GM19455 (cell line): Measurements from ENCODE around the gene FOXO3.

ENCODE experiments used
- ATAC-seq: cut with Tn5 transposase; IDR thresholded peaks from one replicate; pipeline ENCODE4 v1.9.1; 2021; ENCODE audit not compliant: unreplicated experiment

FOXO3 gene

DNA sequence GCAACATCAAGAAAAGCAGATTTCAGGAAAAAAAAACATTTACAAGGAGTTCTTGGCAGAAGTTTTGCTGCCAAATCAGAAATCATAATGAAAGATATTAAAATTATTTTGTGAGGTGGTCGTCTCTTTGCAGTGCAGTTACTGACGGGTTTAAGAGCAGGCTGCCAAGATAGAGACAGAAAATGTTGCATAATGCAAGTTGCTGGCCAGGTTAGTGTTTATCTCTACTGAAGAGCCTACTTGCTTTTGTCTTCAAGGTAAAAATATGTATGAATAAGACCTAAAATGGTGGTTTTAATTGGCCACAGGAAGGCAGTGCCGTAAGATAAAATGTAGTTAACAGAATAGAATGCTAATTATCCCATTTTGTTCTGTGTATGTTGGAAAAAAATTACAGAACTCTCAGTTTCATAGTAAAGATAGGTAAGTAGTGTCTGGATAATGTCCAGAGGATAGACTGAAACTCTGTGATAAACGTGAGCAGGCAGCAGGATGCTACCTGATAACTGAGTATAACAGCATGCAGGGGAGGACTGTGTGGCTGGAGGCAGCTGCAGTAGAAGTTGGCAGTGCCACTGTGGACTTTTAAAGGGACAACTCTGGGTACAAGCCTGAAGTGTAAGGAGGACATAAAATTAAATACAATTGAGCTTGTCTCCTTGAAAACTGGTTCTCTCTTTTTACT lies 13.9 kb downstream of the FOXO3 start:
- ATAC-seq, result no peak

DNA sequence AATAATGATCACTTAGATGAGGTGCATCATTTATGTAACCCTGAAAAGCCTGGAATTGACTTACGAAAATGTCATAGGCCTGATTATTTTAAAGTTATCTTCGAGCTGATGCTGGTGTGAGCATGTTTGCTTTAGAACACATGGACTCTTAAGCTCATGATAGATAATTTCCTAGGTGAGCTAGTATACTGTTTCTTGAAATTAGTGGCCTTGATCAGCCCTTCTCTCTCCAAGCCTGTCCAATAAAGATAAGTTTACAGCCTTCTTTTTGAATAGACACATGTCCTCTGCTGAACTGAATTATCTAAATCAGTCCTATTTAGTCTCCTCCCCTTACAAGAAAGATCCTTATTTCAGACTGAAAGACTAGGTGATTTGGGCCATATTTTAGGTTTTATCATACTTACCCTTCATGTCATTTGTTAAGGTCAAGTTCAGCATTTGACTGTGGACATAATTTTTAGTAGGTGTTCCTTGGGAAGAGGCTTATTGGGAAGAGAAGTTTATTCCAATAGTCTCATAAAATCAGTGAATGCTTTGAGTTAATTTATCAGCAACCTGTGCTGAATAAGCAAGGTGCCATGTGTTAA lies 15.3 kb downstream of the FOXO3 start:
- ATAC-seq, result no peak

DNA sequence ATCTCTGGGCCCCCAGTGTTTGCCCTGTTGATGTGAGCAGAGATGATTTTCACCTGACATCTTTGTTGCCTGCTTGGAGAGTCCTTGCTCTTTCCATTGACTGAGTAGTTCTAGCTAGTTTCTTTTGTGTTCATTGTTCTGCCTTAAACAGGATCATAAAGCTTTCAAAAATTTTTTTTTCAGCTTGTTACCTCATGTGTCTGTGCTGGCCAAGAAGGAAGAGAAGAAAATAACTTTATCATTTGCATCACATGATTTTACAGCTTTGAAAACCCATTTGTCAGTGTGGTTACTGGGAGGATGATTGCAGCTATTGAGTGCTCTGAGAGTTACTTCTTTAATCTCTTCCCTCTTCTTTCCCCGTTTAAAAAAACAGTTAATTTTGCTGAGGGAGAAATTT lies 16.0 kb downstream of the FOXO3 start:
- ATAC-seq, result no peak

DNA sequence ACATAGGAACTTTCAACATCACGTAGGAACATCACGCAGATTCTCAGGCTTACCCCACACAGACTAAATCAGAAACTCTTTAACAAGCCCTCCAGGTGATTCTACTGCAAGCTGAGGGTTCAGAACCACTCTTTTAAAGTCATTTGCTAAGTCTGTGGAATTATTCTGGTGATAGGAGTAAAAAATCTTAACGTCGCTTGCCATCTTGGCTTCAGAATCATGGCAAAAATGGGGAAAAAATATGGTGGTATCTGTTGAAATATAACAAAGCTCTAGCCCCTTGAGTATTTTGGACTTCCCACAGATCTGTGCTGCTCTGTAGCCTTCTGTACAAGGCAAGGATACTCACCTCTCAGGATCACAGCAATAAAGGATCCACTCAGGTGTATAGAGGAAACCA lies 17.4 kb downstream of the FOXO3 start:
- no peak for ATAC-seq

DNA sequence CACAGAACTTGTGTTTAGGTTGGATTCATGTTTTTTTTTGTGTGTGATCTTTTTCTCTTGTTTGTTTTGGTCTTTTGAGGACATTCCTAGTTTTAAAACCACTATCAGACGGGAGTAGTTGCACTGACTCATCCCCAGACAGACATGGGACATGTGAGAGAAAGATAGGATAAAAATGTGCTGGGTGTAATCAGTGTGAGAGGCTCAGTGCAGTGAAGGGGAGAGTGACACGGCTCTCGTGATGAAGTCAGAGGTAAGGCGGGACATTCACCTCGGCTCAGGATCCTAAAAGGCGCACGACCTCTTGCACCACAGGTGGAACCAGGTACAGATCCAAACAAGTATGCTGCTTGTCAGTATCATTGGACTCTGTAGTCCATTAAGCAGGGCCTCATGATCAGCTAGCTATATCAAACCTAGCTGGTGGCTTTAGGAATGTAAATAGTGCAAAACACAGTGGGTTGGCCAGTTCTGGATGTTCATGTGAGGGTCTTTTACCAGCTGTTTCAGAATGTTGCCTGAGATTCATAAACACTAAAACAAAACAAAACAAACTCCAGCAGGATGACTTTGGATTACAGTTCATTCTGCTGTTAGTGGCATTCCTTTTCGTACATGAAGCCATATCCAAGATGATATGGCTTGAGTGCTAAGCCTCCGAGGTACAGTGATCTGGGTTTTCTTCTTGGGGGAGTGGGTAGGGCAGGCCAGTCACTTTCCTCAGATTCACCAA lies 18.0 kb downstream of the FOXO3 start:
- no peak for ATAC-seq

DNA sequence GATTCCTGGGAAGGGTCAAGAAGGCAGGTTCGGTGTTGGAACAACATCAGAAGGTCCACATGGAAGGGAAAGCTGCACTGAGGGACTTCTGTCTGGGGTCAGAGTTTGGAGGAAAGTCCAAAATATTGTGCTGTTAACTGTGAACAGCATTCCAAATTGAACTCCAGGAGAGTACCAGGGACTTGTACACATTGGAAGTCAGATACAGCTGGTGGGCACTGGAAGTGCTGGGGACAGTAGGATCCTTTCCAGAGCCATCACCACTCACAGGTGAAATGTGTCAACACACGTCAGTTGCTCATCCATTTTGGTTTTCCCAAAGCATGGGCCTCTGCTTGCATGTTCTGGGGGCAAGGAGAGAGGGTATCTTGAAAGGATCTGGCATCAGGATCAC lies 18.6 kb downstream of the FOXO3 start:
- ATAC-seq, result no peak

DNA sequence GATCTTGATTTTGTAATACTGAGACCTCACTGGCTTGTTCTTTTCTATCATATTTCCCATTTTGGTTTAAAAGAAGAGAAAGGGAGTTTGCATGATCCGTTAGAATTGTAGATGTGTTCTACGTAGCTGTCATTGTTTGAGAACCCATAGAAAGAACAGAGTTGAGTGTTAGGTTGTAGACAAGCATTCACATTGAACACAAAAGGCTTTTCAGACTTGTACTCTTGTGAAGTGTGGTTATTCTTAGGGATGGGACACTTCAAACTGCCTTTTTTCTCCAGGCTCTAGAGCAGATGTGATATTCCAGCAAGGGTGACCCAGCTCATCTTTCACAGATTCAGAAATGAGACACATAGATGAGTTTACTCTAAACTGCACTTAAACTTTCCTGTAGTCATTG lies 19.9 kb downstream of the FOXO3 start:
- no peak for ATAC-seq

DNA sequence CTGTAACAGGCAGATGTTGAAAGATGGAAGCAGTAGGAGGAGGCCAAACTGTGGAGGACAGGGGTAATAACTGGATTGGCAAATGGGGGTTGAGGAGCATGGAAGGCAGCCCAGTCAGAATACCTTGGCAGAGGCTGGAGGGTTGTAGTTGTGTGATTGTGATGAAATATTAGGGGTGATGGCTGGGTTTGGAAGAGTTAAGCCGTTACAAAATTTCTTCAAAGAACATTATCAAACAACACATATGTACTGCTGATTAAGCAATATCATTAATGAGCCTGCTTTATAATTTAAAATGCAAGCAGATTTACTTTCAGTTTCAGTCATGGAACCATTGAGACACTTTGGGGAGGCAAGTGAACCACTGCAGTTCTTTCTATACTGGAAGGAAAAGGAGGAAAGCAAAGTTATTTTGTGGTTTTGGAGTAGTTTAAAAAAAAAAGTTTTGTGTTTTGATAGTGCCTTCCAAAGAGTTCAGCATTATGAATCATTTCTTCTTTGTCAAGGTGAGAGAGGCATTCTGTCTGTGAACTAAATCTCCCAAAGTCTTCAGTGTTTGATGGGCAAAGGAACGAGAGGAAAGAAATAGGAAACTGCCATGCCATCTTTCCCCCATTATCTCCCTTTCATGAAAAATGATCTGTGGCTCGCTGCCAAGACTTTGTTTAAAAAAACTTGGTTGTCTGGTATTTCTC lies 20.7 kb downstream of the FOXO3 start:
- ATAC-seq, result no peak

DNA sequence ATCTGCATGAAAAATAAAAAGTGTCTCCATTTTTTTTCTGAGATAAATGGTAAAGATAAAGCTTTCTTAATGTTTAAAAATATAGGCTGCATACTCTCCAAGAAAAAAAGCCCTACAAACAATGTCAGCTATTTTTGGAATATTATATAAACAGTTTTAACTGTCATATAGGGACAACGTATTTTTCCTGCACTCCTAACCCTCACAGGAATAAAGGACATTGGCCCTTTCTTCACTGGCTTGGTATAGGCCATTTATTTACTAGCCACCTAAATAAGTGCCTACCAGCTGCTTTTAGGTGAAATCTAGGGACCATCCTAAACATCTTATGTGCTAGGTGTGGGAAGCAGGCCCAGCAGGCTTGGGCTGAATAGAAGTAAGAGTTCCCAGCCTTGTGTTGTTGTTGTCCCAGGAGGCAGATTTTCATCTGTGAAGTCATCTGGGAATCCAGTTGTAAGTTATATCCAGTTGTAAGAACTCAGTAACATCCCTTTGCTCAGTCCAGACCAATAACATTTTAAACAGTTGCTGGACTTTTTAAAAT lies 21.3 kb downstream of the FOXO3 start:
- ATAC-seq, result no peak

DNA sequence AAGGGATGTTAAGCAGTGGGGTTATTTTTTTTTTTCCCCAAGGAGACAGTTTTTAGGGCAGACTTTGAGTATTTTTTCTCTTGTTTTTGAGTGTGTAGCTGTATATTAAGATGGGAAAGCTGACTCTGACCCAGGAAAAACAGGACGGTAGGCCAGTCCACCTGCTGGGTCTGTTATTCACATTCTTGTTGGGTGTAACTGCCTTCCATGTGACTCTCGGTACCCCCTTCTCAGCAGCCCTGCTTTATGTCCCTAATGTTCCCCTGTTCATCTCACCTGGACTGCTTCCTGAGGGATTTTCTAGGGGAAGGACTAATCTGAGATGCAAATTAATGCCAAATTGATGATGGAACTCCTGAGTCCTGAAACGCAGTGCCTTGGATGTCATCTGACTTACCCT lies 21.9 kb downstream of the FOXO3 start:
- no peak for ATAC-seq

DNA sequence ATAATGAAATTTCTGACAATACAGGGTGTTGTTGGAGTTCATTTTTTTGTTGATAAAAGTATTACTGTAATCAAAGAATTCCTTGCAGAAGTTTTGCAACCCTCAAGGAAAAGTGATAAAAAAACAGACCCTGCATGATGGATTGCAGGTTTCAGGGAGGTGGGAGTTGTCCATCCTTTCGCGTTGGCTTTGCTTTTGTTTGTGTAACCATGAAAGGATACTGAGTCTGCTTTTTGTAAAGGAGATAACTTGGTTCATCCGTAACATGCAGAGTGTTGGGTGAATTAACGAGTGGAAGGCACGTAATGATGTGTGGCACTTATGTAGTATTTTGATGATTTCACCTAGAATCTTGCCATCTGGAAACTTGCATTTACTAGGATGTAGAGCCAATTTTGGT lies 23.6 kb downstream of the FOXO3 start:
- no peak for ATAC-seq

DNA sequence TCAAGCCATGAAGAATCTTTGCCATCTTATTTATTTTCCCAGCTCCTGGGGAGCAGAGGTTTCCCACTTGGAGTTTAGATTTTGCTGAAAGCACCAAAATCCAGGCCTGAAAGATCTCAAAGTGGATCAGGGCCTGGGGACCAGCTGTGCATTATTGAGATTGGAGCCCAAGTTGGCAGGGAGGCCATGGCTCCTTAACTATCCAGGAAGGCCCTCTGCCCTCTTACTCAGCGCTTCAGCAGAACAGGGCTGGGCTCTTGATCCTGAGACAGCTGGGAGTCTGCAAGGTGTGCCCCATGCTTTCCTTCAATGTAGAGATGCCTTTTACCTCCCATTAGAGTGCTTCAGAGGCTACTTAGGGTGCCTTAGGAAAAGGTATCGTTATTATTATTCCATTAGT lies 24.6 kb downstream of the FOXO3 start:
- ATAC-seq, result no peak

DNA sequence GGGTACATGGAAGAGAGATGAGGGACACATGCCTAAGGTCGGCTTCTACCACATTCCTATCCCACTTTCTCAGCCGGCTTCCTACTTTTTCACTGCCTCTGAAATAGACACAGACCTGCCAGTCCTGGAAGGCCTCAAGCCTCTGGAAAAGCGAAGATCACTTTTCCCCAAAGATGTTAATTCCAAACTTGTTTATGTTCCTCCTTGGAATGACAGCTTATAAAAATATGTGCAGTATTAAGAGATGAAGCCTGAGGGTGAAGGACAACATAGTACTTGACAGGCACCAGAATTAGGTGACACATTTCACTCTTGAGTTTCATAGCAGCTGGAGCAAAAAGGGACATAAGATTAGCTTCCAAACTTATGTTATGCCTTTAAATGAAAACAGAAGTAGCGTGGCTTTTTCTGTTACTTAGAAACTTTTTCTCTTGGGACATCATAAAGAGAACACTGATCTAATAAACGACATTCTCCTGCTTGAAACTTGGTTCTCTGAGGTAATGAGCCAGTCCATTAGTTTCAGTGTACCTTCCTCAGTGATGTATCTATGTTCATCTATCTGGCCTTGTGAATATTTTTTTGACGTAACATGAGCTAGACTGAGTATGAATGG lies 25.3 kb downstream of the FOXO3 start:
- no peak for ATAC-seq

DNA sequence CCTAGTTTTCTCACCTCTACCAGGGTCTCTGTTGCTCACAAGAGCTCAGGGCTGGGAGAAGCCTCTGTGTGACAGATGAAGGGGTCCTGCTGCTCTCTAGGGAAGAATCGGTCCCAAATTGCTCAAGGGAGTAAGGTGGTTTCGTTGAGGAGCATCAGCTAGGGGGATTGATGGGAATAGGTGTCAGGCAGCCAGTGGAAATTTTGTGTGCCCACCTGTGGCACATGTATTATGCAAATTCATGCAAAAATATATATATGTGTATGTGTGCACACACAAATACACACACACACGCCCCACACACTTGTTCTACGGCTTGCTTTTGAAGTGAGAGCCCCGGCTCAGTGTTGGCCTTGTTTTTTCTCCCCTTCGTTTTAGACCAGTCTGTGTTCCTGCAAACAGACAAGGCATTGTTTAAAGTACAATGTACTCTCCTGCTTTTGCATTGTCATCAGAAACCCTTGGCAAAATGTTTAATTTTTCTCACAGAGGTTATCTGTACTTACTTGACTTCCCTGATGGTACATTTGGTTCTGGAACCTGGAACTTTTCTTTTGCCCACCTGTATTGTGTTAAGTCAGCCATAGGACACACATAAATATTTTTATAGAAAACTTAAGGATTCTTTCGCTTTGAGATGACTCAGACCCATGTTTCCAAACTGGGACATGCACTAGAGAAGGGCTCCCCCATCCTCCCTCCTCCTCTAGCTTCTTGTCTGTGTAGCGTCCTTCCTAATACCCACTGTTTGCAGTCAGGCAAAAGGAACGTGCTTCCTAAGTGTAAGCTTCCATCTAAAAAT lies 26.7 kb downstream of the FOXO3 start:
- no peak for ATAC-seq

DNA sequence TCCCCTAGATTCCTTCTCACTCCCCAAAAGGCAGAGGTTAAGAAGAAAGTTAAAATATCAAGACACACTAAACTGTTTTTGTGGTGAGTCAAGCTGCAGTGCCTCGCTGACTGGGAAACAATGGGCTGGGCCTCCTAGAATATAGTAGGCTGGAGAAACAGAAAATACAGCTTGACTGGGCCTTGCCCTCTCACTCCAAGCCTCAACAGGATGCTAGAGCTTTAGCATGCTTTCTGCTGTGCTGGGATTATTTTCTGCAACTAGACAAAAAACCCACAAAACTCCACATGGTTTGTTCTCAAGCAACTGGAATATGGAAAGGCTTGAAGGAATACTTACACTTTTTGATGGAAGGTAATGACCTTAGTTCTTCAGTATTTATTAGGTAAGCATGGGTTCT lies 27.9 kb downstream of the FOXO3 start:
- ATAC-seq, result no peak

DNA sequence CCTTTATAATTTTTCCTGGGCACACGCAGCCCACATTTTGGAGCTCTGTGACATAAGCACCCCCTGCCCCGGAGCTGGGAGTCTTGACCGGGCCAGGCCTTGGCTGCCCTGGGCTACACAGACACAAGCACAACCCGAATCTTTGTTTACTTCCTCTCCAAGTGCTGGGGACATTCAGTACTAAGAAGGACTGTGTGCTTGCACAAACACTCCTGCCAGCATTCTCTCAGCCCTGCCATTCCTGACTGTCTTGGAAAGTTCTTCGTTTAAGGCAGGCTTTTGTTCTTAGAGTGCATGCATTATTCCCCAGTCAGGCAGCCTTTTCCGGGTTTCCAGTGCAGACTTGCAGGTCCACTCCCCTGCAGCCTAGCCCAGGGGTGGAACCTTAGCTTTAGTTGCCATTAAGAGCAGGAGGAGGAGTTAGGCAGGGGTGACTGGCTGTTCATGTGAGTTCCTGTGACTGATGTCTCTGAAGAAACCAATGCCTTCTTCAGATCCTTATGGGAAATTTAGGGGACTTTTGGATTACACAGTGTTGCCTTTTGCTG lies 28.6 kb downstream of the FOXO3 start:
- no peak for ATAC-seq

DNA sequence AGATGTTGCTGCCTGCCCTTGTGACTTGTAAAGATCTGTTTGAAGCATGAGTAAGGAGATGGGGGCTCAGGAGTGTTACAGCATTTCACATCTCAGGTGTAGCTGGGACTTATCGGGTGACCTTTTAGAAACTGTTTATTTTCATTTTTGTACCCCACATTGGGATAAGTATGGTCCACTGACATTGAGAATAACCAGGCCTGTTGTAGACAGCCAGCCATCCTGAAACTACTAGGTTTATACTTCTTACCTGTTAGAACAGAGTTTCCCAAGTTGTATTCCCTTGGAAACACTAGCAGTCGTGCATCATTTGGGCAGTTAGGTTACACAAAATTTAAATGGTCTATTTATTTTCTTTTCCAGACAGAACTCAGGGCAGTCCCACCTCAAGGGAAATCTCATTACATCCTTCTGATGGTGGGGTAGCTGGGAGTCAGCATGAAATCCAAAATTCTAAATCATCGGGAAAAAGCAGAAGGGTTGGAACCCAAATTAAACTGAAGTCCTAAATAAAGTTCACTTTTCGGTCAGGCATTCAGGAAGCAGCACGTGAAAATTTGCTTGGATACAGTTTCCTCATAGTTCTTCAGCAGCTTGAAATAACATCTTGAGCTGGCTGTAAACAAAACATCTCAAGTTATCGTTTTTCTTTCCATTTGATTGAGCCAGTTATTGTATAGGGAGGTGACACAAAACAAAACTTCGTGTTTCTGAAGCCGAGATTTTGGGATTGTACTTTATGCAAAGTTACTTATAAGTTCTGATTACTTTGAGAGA lies 30.5 kb downstream of the FOXO3 start:
- ATAC-seq, result no peak

DNA sequence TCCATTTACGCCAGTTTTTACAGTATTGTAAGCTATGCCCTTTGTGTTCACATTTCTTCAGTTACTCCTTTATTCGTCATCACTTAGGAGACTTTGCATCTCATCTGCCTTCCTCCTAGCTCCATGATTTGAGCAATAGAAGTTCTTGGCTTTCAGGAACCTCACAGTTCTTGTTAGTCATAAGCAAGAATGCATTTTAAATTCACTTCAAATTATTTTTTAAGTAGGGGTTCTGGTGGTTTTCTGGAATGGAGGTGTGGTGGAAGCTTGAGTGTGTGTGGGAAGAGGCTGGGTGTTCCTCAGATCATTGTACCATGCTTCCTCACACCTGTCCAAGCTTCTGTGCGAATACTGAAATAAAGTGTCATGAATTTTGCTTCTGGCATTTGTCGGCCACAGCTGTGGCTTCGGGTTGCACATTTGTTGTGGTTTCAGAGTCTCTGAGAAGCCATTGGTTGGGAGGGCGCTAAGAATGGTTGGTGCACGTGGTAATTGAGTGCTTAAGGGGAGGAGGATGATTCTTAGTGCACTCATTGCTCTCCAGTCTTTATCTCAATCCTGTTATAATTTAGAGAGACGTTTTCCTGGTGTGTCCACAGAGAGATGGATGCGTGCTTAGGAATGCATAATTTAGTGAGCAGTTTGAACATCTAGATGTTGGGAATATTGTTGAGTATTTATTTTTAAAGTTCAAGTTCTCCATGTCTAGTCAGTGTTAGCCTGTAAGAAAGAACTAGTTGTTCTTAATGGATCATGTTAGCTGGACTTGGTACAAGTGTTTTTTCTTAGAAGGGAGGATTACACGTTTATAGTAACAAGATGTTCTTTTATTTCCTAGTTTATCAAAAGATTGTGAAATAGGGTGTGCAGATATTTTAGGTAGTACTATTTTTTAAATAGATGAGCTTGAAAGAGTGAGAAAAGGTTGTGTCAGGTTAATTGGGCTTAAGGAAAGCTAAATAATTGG lies 31.9 kb downstream of the FOXO3 start:
- peak; percentile 89 for ATAC-seq
